Activated CD4-positive, alpha-beta T cell treated with anti-CD3 and anti-CD28 coated beads, Interleukin-2, Interleukin-4, amounts not matched to agents 100 ng/mL and 50 ng/mL, durations not matched to agents 16 hours and 8 hours (primary cell): ENCODE measurements around the gene ROBO1.
"Not testable (repeated sequence)": the region's sequence is repeated elsewhere in the genome, so short reads cannot be mapped to it uniquely, and the experiment has no call there.

ENCODE experiments used
- DNase-seq: peaks from one replicate; pipeline ENCODE4 v3.0.0-alpha.2; 2020; ENCODE audit warnings: low spot score

ROBO1 gene

DNA sequence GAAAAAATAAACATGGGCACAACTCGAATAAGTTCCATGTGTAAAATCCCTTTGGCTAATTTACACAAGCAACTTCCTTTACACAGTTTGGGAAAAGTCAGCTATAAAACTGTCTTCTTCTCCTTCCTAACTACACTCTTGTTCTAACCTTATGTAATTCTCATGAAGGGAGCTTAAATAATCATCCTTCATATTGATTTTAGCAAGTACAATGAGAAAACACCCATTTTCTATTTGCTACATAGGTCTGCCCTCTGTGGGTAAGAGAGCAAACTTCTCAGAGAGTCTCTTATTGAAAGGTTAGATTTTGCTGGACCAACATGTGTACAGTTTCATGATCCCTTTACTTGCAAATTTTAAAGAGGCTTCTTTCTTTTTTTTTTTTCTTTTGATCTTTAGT is 398.5 kb downstream of the ROBO1 start:
- no peak for DNase-seq

DNA sequence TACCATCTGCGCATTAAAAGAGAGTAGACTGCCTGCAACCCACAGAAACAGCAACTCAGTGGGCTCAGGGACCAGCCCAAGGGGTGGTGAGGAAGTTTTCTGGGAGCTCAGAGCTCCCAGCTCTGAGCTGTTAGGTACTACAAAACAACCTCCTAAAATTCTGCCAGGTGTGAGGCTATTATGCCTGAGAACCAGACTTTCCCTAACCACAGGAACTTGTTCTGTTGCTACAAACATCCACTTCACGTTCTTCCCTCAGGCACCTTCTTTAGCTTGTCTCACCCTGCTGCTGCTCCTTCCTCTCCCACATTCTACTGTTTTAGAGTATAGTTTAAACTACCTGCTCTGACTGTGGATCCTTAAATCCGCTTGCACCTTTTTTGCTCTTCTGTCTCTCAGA is 399.4 kb downstream of the ROBO1 start:
- no peak for DNase-seq

- no peak for DNase-seq
Observed at GRCh38 chr3:79367803-79368202, 400.0 kb downstream of the ROBO1 start.

- DNase-seq, result no peak
Observed at GRCh38 chr3:79367066-79367465, 400.7 kb downstream of the ROBO1 start.

- DNase-seq, result no peak
Observed at GRCh38 chr3:79366414-79366813, 401.4 kb downstream of the ROBO1 start.

GRCh38 chr3:79364784-79365183 is 403.0 kb downstream of the ROBO1 start:
- DNase-seq, result no peak

GRCh38 chr3:79362571-79363270 is 405.1 kb downstream of the ROBO1 start:
- no peak for DNase-seq

DNA sequence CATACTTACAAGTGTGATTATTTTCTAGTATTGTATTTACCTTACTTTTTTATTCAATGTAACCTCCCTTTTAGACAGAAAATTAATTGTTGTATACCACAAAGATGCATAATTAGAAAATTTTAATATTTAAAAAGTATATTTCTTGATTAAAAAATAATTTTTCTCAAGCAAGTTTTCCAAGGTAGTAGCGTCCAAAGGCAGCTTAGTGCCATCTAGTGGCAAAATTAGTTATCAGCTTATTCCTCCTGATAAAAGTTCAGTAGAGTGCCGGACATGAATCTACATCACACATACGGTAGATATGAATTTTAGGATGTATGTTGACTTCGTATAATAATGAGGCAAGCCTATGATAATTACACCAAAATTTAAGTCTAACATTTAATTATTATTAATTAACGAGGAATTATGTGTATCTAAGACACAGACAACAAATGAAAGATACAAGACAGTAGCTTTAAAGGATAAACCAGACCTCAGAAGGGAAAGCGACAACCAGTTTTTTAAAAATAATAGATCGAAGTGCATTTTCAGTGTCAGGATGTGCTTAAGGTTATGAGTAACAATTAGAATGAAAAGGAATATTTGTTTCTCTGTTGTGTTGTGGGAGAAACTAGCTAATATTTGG is 405.9 kb downstream of the ROBO1 start:
- DNase-seq, result peak; percentile 28

- no peak for DNase-seq
Observed at GRCh38 chr3:79358327-79358726, 409.5 kb downstream of the ROBO1 start.

DNA sequence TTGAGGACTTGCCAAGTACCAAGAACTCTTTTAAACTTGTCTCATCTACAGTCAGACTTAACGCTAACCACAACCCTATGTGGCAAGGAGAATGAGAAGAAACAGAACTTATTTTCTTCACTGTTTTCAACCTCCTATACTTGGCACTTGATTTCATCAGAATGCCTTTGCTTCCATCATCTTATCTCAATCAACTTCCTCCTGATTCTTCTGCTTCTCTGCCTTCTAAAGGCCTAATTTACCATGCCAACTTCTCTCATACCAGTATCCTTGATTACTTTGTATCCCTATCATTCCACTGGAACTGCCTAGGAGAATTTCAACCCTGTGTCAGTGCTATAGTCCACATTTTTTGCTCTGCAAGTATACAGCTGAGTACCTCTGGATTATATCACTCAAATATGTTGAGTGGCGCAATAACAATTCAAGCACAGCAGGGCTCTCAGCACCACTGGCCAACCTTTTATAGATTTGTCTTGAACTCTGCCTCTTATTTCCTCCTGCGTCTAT is 413.6 kb downstream of the ROBO1 start:
- no peak for DNase-seq

DNA sequence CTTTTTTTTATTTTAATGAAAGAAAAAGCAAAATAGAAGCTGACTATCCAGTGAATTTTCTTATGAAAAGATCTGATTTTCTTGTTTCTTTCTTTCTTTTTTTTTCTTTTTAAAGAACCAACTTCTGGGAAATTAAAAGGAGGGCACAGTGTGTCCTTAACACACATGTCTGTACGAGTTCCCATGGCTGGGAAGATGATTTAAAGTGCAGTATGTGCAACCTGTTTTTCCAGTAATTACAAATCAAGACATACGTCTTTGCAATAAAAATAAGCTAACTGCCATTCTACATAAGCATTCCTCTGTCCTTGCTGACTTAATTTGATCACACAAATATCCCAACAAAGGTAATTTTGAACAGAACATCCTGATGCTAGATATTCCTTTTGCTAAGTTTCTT is 416.1 kb downstream of the ROBO1 start:
- no peak for DNase-seq

- no peak for DNase-seq
Observed at GRCh38 chr3:79344876-79345871, 422.6 kb downstream of the ROBO1 start.

DNA sequence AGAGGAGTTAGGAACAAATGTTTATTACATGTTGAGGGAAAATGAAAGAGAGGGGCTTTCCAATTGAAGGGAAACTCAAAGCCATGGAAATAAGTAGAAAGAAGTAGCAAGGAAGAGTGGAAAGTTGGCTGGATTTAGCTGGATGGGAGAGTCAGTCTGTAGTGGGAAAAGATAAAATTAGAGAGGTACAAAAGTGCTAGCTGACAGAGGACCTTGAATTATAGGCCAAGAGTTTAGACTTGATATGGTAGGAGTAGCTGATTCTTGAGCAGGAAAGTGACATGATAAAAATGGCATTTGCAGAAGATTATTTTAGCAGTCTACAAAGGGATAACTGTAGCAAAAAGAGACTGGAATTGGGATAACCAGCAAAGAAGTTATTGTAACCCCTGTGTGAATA is 425.8 kb downstream of the ROBO1 start:
- DNase-seq, result no peak

- no peak for DNase-seq
Observed at GRCh38 chr3:79339846-79340245, 428.0 kb downstream of the ROBO1 start.

GRCh38 chr3:79337798-79338197 is 430.0 kb downstream of the ROBO1 start:
- no peak for DNase-seq

DNA sequence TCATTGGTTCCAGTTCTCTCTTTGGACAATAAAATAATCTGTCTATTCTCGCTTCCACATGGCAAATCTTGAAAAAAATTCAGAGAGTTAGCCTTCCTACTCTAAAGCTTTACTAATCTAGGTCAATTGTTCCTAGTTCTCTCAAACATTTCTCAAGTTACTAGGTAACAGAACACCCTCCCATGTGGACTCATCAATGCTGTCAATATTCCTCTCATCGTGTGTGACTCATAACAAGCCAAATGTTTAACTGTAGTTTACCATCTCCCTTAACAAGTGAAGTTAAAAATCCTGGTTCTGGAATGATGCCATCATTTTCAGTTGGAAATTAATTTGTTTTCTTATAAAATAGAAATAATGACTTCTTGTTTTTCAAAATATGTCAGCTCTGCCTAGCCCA is 438.6 kb downstream of the ROBO1 start:
- no peak for DNase-seq

DNA sequence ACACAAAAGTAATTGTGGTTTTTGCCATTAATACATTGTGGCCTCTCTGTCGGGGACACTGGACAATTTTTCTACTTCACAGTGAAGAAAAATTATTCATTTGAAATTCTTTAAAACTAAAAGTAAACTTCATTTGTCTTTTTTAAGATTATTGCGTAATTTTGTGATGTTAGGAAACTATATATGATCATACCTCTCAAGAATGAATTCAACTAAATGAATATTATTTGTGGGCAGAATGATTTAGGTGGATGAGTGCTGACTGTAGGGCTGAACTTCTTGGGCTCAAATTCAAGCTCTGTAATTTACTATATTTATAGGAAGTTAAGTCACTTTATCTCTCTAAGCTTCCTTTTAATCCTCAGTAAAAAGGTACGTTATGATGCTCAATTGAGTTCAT is 441.2 kb downstream of the ROBO1 start:
- DNase-seq, result no peak

- DNase-seq, result not testable (repeated sequence)
Observed at GRCh38 chr3:79325833-79326383, 441.9 kb downstream of the ROBO1 start.

DNA sequence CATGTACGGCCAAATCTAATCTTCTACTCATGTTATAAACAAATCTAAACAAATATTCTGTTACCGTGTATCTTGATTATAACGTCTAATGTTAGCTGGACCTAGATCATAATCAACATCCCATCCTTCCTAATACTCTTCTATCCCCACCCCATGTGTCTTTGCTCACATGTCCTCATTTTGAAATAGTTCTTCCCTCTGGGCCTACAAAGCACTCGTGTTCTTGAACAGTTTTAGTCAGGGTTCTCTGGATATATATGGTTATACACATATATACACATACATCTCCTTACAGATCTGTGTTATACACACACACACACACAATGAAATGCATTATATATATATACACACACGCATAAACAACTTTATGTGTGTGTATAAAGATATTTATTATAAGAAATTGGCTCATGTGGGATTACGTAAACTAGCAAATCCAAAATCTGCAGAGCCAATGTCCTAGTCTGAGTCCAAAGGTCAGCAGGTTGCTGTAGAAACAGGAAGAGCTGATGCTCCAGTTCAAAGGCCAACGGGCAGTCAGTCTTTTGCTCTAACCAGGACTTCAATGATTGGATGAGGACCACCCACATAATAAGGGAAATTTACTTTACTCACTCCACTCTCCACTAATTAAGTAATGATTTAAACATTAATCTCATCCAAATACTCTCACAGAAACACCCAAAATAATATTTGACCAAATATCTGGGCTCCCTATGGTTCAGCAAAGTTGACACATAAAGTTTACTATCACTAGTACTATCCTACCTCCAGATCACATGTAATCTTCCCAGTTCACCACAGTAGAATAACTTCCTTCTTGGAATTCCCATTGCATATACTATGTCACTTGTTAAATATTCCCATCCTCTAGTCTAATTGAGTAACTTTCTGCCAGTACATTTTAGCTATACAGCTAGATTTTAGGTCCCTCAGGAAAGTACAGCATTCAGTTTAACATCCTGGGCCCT is 450.0 kb downstream of the ROBO1 start:
- DNase-seq, result no peak

GRCh38 chr3:79314962-79315361 is 452.8 kb downstream of the ROBO1 start:
- no peak for DNase-seq

DNA sequence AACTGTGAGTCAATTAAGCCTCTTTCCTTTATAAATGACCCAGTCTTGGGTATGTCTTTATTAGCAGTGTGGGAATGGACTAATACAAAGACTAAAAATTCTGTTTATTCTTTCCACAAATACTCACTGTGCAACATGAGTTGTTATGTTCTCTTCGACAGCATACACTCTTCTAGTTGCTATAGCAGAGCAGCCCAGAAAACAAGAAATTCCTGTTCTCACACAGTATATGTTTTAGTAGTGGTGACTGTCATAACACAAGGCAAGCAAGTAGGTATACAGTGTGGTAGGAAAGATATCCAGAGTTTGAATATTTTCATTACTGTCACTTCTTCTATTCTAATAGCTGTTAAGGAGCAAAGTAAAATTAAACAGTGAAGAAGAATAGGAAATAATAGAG is 453.3 kb downstream of the ROBO1 start:
- no peak for DNase-seq
